ENCODE results near the gene DNM3. TPM values are rescaled to one million over a fixed set of nuclear protein-coding genes. Genes with fewer than 3 reads are reported as not detected.
A peak's percentile ranks its signal among the peaks of the same experiment; 100 is the strongest.

Gene DNM3
- total RNA-seq, 2 donors from 2014 or later = 3.2 to 22.5 TPM

DNA sequence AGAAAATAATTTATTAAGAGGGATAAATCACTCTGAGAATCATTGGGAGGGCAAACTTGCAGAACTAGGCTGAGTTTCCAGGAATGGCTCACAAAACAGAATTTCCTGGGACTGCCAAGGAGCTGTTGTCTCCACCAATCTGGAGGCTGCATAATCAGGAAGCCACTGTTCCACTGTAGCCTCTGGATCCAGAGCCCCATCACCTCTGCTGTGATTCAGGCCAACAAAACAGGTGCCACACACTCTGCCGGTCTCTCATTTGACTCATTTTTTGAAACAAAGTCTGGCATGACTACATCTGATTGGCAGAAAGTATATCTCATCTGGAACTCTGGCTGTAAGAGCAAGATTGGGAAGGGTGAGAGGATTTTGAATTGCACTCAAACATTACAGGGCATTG lies 400.2 kb downstream of the DNM3 start:
- DNase-seq (no peak), ATAC-seq (no peak)
- Mint-ChIP-seq H3K4me3 (no peak overlapping the region), H3K27ac (no peak overlapping the region), H3K27me3 (no peaks in the 10 kb centered on the region), H3K36me3 (ENCODE audit: low read depth) (no peaks in the 10 kb centered on the region), H3K4me1 (peaks cover 2% of the 10 kb centered on the region)
- H3K9me3 ChIP-seq (ENCODE audit: control insufficient read depth, low read length, poor library complexity, severe bottlenecking) = no peaks in the 10 kb centered on the region

DNA sequence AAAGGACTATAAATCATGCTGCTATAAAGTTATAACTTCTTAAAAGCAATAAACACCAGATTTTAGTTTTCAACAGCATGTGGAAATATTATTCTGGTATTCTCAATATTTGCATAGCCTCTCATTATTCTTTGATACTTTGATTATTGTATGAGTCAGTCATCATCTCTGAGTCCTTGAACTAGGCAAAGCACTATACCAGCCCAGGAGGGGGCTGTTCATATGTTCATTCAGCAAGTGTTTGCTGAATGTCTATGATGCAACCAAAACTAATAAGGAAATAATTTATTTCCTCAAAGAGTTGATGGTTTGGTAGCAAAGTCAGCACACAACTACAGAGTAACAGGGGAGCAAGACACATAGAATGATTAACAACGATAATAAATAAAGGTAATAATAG lies 403.6 kb downstream of the DNM3 start:
- no peak overlapping the region for H3K4me3 Mint-ChIP-seq
- H3K4me1 Mint-ChIP-seq = no peaks in the 10 kb centered on the region
- ATAC-seq = no peak
- no peaks in the 10 kb centered on the region for H3K36me3 Mint-ChIP-seq (ENCODE audit: low read depth)
- no peak overlapping the region for H3K27ac Mint-ChIP-seq
- H3K27me3 Mint-ChIP-seq = no peaks in the 10 kb centered on the region
- H3K9me3 ChIP-seq (ENCODE audit: control insufficient read depth, low read length, poor library complexity, severe bottlenecking) = no peaks in the 10 kb centered on the region
- no peak for DNase-seq

DNA sequence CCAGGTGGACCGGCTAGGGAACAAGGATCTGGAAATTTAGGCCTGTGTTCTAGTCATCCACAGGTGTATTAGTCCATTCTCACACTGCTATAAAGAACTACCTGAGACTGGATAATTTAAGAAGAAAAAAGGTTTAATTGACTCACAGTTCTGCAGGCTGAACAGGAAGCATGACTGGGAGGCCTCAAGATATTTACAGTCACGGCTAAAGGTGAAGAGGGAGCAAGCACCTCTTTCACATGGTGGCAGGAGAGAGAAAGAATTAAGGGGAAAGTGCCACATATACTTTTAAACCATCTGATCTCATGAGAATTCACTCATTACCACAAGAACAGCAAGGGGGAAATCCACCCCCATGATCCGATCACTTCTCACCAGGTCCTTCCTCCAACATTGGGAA lies 404.5 kb downstream of the DNM3 start:
- no peak overlapping the region for H3K27ac Mint-ChIP-seq

DNA sequence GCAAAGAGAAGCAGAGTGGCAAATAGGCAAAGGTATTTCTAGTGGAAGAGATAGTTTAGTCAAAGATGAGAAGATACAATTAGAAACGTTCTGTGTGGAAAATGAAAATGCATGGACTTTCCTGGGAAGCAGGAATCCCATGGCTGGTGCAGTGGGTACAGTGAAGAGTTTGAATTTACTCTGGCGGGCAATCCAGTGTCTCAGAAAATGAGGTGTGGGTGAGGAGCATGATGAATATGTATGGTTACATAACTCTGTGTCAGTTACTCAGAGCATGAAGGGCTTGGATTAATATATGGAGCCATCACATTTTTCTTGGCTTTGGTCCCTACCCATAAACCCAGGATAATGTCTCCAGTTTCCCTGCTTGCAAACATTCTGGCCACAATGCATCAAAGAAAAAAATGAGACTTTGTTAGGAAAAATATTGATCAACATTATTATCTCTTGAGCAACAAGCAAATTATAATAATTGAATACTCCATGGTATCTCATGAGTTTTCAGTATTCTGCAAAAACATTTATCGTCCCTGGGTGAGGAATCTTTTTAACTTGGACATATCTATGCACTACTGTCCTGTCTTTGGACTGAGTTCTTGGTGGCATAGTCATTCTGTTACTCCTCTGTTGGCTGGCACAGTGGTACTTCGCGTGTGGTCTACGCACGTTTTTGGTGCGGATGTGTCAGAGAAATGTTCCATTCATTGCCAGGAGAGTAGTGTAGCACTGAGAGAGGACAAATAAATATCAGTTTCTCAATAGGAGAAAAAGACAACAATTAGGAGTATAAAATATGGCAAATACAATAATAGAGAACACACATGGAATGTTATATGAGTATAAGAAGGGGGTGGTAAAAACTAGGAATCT lies 405.5 kb downstream of the DNM3 start:
- Mint-ChIP-seq H3K27me3 (no peaks in the 10 kb centered on the region), H3K36me3 (ENCODE audit: low read depth) (no peaks in the 10 kb centered on the region), H3K27ac (no peak overlapping the region), H3K4me1 (no peaks in the 10 kb centered on the region), H3K4me3 (no peak overlapping the region)
- H3K9me3 ChIP-seq (ENCODE audit: control insufficient read depth, low read length, poor library complexity, severe bottlenecking) = no peaks in the 10 kb centered on the region
- DNase-seq (no peak), ATAC-seq (no peak)

More for the DNA sequence above, 404.5 kb downstream of the DNM3 start:
- Mint-ChIP-seq H3K27me3 (no peaks in the 10 kb centered on the region), H3K4me3 (no peak overlapping the region), H3K4me1 (no peaks in the 10 kb centered on the region), H3K36me3 (ENCODE audit: low read depth) (no peaks in the 10 kb centered on the region)
- DNase-seq = no peak
- no peak for ATAC-seq
- H3K9me3 ChIP-seq (ENCODE audit: control insufficient read depth, low read length, poor library complexity, severe bottlenecking) = no peaks in the 10 kb centered on the region

DNA sequence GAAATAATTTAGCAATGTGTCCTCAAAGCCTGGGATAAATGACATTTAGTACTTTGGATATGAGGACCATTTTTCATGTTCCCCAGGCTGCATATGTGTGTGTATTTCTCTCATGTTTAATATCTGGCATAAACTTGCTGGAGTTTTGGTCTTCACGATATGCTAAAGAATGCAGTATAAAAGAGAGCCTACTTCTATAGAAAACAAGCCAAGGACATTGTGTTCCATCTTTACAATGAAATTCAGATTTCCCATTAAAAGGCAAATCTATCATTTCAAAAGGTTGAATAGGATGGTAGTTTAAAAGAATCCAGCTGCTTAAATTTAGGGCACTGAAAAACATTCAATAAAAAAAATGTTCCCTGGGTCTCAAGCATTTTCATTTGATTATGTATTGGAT lies 410.2 kb downstream of the DNM3 start:
- H3K9me3 ChIP-seq (ENCODE audit: control insufficient read depth, low read length, poor library complexity, severe bottlenecking) = no peaks in the 10 kb centered on the region
- Mint-ChIP-seq H3K27me3 (no peaks in the 10 kb centered on the region), H3K27ac (no peak overlapping the region), H3K36me3 (ENCODE audit: low read depth) (no peaks in the 10 kb centered on the region), H3K4me3 (no peak overlapping the region), H3K4me1 (peaks cover 12% of the 10 kb centered on the region)
- ATAC-seq = no peak
- DNase-seq = no peak

DNA sequence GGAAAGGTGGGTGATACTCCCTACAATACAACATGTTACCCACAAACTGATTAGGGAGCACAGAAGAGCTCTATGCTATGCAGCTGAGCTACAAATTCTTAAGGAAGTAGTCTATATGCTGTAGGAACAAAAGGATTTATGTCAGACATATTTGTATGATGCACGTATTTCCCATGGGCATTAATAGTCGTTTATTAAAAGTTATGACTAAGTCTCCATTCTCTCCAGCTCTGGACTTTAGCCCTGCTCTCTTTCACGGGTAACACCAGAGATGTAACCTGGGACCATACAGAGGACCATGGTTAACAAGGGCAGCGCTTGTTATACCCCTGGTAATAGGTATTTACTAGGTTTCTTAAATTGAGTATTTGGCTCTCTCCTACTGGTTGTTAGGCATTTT lies 411.0 kb downstream of the DNM3 start:
- DNase-seq = no peak
- H3K4me1 Mint-ChIP-seq = peaks cover 12% of the 10 kb centered on the region
- H3K27me3 Mint-ChIP-seq = no peaks in the 10 kb centered on the region
- H3K36me3 Mint-ChIP-seq (ENCODE audit: low read depth) = no peaks in the 10 kb centered on the region
- H3K9me3 ChIP-seq (ENCODE audit: control insufficient read depth, low read length, poor library complexity, severe bottlenecking) = no peaks in the 10 kb centered on the region
- no peak overlapping the region for H3K4me3 Mint-ChIP-seq
- ATAC-seq = no peak
- no peak overlapping the region for H3K27ac Mint-ChIP-seq

DNA sequence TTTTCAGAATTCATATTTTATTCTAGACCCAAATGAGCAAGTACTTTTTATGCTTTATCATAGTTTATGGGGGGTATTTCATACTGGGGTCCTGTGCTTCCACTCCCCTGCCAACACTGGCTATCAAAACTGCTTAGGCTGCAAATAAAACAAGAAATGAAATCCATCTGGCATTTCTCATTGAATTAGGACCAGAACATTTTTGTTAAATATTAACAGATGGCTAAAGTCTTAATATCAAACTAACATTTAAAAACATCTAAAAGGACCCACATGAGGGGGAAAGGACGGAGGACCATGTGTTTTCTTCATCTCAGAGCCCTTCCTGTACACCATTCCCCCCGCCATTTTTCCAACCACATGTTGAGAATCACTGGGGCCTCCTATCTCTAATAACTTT lies 411.7 kb downstream of the DNM3 start:
- H3K27ac Mint-ChIP-seq = no peak overlapping the region
- no peaks in the 10 kb centered on the region for H3K9me3 ChIP-seq (ENCODE audit: control insufficient read depth, low read length, poor library complexity, severe bottlenecking)
- DNase-seq (no peak), ATAC-seq (no peak)
- H3K4me1 Mint-ChIP-seq = peaks cover 12% of the 10 kb centered on the region
- no peaks in the 10 kb centered on the region for H3K27me3 Mint-ChIP-seq
- H3K36me3 Mint-ChIP-seq (ENCODE audit: low read depth) = no peaks in the 10 kb centered on the region
- no peak overlapping the region for H3K4me3 Mint-ChIP-seq

DNA sequence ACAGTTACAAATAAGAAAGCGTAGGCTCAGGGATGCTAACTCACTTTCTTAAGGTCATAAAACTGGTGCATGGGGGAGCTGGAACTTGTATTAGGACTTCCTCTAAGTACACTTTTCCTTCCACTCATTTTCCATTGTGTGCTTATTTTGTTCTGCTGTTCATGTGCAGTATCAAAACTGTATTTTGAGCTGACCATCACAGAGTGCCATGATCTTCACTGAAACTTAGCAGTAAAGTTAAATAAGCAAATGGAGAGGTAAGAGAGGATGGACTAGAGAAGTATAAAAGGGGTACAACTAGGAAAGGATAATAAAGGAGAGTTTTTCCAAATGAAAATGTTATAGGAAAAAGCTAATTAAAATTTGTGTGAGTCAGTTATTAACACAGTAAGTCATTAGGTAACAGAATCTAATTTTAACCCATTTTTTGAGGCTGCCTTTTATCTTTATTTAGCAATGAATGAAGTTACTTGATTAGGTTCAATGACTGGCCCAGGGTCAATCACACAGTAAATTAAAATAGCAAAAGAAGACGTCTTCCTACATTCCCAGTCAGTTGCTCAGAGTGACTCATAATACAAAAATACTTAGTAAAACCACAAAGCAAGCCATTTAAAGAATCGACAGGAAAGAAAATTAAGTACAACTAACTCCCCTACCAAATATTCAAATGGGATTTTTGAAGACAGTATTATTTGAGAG lies 413.4 kb downstream of the DNM3 start:
- H3K9me3 ChIP-seq (ENCODE audit: control insufficient read depth, low read length, poor library complexity, severe bottlenecking) = no peaks in the 10 kb centered on the region
- no peaks in the 10 kb centered on the region for H3K36me3 Mint-ChIP-seq (ENCODE audit: low read depth)
- peak overlapping the region; percentile 56 for H3K27ac Mint-ChIP-seq
- no peak overlapping the region for H3K4me3 Mint-ChIP-seq
- ATAC-seq = no peak
- H3K27me3 Mint-ChIP-seq = no peaks in the 10 kb centered on the region
- H3K4me1 Mint-ChIP-seq = peaks cover 12% of the 10 kb centered on the region
- DNase-seq = no peak

DNA sequence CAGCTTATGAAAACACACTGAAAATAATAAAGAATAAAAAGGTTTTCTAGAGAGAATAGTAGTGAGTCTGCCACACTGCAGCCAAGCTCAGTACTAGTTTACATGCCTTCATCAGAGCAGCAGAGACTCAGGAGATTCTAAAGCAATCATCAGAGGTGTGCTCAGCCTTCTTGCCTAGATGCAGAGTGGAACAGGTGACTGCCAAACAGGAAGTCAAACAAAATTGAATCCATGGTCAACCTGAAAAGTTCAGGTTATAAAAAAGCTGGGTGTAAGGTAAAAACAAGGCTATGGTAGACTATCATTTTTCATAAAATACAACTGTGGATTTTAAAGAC lies 413.9 kb downstream of the DNM3 start:
- no peak for ATAC-seq
- Mint-ChIP-seq H3K4me3 (no peak overlapping the region), H3K27ac (peak overlapping the region; percentile 56), H3K4me1 (peaks cover 12% of the 10 kb centered on the region), H3K36me3 (ENCODE audit: low read depth) (no peaks in the 10 kb centered on the region), H3K27me3 (no peaks in the 10 kb centered on the region)
- DNase-seq = no peak
- H3K9me3 ChIP-seq (ENCODE audit: control insufficient read depth, low read length, poor library complexity, severe bottlenecking) = no peaks in the 10 kb centered on the region

DNA sequence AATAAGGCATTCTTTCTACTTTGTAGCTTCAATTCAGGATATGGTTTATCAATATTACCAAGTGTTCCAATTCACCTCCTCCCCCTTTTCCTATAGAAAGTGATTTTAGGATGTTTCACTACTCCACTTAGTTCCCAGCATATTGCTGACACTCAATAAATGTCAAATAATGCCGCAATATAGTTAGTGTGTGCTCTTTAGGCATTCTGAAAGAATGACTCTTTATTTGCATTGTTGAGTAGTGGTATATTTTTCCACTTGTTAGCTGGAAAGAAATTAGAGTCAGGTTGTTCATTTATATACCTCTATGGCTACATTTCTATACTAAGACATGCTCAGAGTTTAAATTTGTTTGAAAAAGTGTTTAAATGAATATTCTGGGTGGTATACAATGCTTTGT lies 424.6 kb downstream of the DNM3 start:
- Mint-ChIP-seq H3K27ac (no peak overlapping the region), H3K4me1 (peaks cover under 1% of the 10 kb centered on the region), H3K36me3 (ENCODE audit: low read depth) (no peaks in the 10 kb centered on the region), H3K4me3 (no peak overlapping the region), H3K27me3 (no peaks in the 10 kb centered on the region)
- no peak for DNase-seq
- no peak for ATAC-seq
- H3K9me3 ChIP-seq (ENCODE audit: control insufficient read depth, low read length, poor library complexity, severe bottlenecking) = no peaks in the 10 kb centered on the region

DNA sequence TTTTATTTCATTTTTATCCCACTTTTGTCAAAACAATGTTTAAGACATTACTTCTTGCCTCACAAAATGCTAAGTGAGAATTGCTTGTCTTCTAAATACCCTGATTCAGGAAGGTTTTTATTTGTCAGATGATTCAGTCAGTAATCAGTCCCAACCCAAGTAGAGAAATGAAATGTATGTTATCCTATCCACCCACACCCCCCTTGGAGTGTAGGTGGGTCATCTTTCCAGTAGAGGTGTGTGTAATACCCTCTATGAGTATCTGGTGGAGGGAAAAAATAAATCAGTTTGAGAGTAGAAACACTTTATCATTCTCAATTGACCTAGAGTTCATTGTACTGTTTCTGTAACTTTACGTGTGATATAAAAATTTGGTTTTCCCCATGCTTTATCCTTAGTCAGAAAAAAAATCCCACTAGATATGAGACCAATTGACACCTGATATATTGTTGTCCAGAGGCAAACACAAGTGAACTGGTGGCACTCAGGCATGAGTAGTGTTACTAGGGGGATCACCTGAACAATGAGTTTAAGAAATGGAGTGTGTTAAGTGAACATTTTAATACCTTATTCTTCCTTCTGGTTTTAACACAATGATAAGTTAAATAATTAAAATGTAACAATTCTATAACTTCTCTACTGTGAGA lies 425.4 kb downstream of the DNM3 start:
- Mint-ChIP-seq H3K36me3 (ENCODE audit: low read depth) (no peaks in the 10 kb centered on the region), H3K4me3 (no peak overlapping the region), H3K4me1 (peaks cover 2% of the 10 kb centered on the region), H3K27me3 (no peaks in the 10 kb centered on the region), H3K27ac (no peak overlapping the region)
- no peaks in the 10 kb centered on the region for H3K9me3 ChIP-seq (ENCODE audit: control insufficient read depth, low read length, poor library complexity, severe bottlenecking)
- DNase-seq (no peak), ATAC-seq (no peak)

DNA sequence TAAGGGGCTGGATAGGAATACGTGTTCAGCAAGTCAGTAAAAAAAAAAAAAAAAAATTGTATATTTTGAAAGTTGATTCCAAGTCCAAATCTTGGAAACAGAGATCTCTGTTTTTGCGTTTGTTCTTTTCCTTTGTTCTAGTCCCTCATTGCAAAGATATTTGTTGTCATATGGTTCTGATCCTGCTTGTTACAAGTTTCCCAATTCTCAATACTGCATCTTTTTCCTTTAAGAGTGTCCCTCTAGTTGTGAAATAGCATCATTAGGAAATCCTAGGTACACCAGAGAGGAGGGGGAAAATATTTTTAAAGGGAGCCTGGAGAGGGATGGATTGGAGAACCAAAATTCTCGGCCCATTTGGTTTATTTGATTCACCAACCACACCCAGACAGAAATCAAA lies 426.9 kb downstream of the DNM3 start:
- ATAC-seq (no peak), DNase-seq (no peak)
- Mint-ChIP-seq H3K4me1 (peaks cover 2% of the 10 kb centered on the region), H3K27ac (no peak overlapping the region), H3K36me3 (ENCODE audit: low read depth) (no peaks in the 10 kb centered on the region), H3K27me3 (no peaks in the 10 kb centered on the region), H3K4me3 (no peak overlapping the region)
- H3K9me3 ChIP-seq (ENCODE audit: control insufficient read depth, low read length, poor library complexity, severe bottlenecking) = no peaks in the 10 kb centered on the region

DNA sequence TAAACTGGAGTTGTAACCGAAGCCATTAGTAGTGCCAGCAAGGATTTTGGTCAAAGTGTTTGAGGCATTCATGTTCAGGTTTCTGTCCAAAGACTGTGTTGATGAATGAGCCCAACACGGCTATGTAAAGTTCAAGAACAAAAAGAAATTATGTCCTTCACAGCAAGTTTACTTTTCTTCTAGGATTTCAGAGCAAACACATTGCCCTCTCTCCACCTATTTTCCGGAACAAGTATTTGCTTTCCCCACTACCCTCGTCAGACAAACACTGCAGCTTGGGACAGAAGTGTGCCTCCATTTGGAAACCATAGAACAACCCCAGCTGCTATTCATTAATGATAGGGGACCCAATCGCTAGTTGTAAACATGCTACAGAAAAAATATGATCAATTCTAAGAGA lies 427.8 kb downstream of the DNM3 start:
- DNase-seq = no peak
- no peaks in the 10 kb centered on the region for H3K9me3 ChIP-seq (ENCODE audit: control insufficient read depth, low read length, poor library complexity, severe bottlenecking)
- no peak for ATAC-seq
- Mint-ChIP-seq H3K36me3 (ENCODE audit: low read depth) (peaks cover under 1% of the 10 kb centered on the region), H3K4me3 (no peak overlapping the region), H3K27me3 (no peaks in the 10 kb centered on the region), H3K4me1 (peaks cover 4% of the 10 kb centered on the region), H3K27ac (no peak overlapping the region)
